Stimulated activated naive CD8-positive, alpha-beta T cell treated with anti-CD3 and anti-CD28 coated beads, Interleukin-15, Interleukin-2, amounts not matched to agents 100 ng/mL and 50 ng/mL, for 24 hours (primary cell): ENCODE results near the gene HTATIP2.

Experiments used
- H3K27ac Mint-ChIP-seq: one replicate; pipeline ENCODE4 v1.8.0; 2021; ENCODE audit warnings: mild to moderate bottlenecking, mixed read lengths
- H3K27me3 Mint-ChIP-seq: one replicate; pipeline ENCODE4 v1.8.0; 2021; ENCODE audit warnings: mixed read lengths
- H3K36me3 Mint-ChIP-seq: one replicate; pipeline ENCODE4 v1.8.0; 2021; ENCODE audit warnings: low read depth, mixed read lengths
- H3K4me1 Mint-ChIP-seq: one replicate; pipeline ENCODE4 v1.8.0; 2021; ENCODE audit warnings: low read depth, mixed read lengths
- H3K4me3 Mint-ChIP-seq: one replicate; pipeline ENCODE4 v1.8.0; 2021; ENCODE audit warnings: mild to moderate bottlenecking, mixed read lengths
- H3K9me3 Mint-ChIP-seq: one replicate; pipeline ENCODE4 v1.8.0; 2021; ENCODE audit warnings: mixed read lengths

Gene HTATIP2

GRCh38 chr11:20363500-20364340 lies at the start of gene HTATIP2:
TSS of gene HTATIP2 (plus strand) at chr11:20363714. CDS start at chr11:20364238, 524 bp downstream.
- Mint-ChIP-seq H3K4me1 (peaks cover 71% of the 10 kb centered on the region), H3K27ac (peak within 1 kb of the TSS; percentile 94), H3K36me3 (peaks cover 15% of the 10 kb centered on the region), H3K4me3 (peak within 1 kb of the TSS; percentile 85), H3K27me3 (no peaks in the 10 kb centered on the region), H3K9me3 (no peaks in the 10 kb centered on the region)

GRCh38 chr11:20315800-20316199 lies 47.7 kb upstream of the HTATIP2 start:
- Mint-ChIP-seq H3K9me3 (no peaks in the 10 kb centered on the region), H3K4me1 (no peaks in the 10 kb centered on the region), H3K36me3 (no peaks in the 10 kb centered on the region), H3K27ac (no peak overlapping the region), H3K27me3 (peaks cover 7% of the 10 kb centered on the region), H3K4me3 (no peak overlapping the region)

- no peak overlapping the region for H3K4me3 Mint-ChIP-seq
- no peaks in the 10 kb centered on the region for H3K9me3 Mint-ChIP-seq
- peaks cover 7% of the 10 kb centered on the region for H3K27me3 Mint-ChIP-seq
- no peaks in the 10 kb centered on the region for H3K4me1 Mint-ChIP-seq
- no peak overlapping the region for H3K27ac Mint-ChIP-seq
- H3K36me3 Mint-ChIP-seq: no peaks in the 10 kb centered on the region
These were observed 42.3 kb upstream of the HTATIP2 start for GRCh38 chr11:20321177-20321576.

GRCh38 chr11:20327377-20327935 lies 36.1 kb upstream of the HTATIP2 start:
- H3K36me3 Mint-ChIP-seq: no peaks in the 10 kb centered on the region
- H3K4me3 Mint-ChIP-seq: no peak overlapping the region
- no peak overlapping the region for H3K27ac Mint-ChIP-seq
- no peaks in the 10 kb centered on the region for H3K4me1 Mint-ChIP-seq
- peaks cover 17% of the 10 kb centered on the region for H3K27me3 Mint-ChIP-seq
- no peaks in the 10 kb centered on the region for H3K9me3 Mint-ChIP-seq

- H3K36me3 Mint-ChIP-seq: no peaks in the 10 kb centered on the region
- no peaks in the 10 kb centered on the region for H3K9me3 Mint-ChIP-seq
- peaks cover 56% of the 10 kb centered on the region for H3K27me3 Mint-ChIP-seq
- H3K4me3 Mint-ChIP-seq: no peak overlapping the region
- no peaks in the 10 kb centered on the region for H3K4me1 Mint-ChIP-seq
- no peak overlapping the region for H3K27ac Mint-ChIP-seq
These were observed 27.5 kb upstream of the HTATIP2 start for GRCh38 chr11:20336056-20336455.

GRCh38 chr11:20337526-20338154 lies 25.9 kb upstream of the HTATIP2 start:
- Mint-ChIP-seq H3K4me1 (no peaks in the 10 kb centered on the region), H3K36me3 (no peaks in the 10 kb centered on the region), H3K27ac (no peak overlapping the region), H3K4me3 (no peak overlapping the region), H3K9me3 (no peaks in the 10 kb centered on the region), H3K27me3 (peaks cover 63% of the 10 kb centered on the region)

- no peak overlapping the region for H3K4me3 Mint-ChIP-seq
- H3K27me3 Mint-ChIP-seq: peaks cover 65% of the 10 kb centered on the region
These were observed 21.0 kb upstream of the HTATIP2 start for GRCh38 chr11:20342347-20343141.

GRCh38 chr11:20351136-20351535 lies 12.4 kb upstream of the HTATIP2 start:
- Mint-ChIP-seq H3K36me3 (no peaks in the 10 kb centered on the region), H3K4me1 (no peaks in the 10 kb centered on the region), H3K27me3 (peaks cover 8% of the 10 kb centered on the region), H3K4me3 (no peak overlapping the region), H3K9me3 (no peaks in the 10 kb centered on the region), H3K27ac (no peak overlapping the region)

More at GRCh38 chr11:20342347-20343141, 21.0 kb upstream of the HTATIP2 start:
- Mint-ChIP-seq H3K4me1 (no peaks in the 10 kb centered on the region), H3K36me3 (no peaks in the 10 kb centered on the region), H3K27ac (no peak overlapping the region), H3K9me3 (no peaks in the 10 kb centered on the region)

GRCh38 chr11:20351751-20352262 lies 11.7 kb upstream of the HTATIP2 start:
- H3K36me3 Mint-ChIP-seq: no peaks in the 10 kb centered on the region
- peaks cover 8% of the 10 kb centered on the region for H3K27me3 Mint-ChIP-seq
- no peaks in the 10 kb centered on the region for H3K4me1 Mint-ChIP-seq
- no peak overlapping the region for H3K27ac Mint-ChIP-seq
- H3K9me3 Mint-ChIP-seq: no peaks in the 10 kb centered on the region
- no peak overlapping the region for H3K4me3 Mint-ChIP-seq

- Mint-ChIP-seq H3K27ac (no peak overlapping the region), H3K4me3 (no peak overlapping the region), H3K9me3 (no peaks in the 10 kb centered on the region), H3K27me3 (no peaks in the 10 kb centered on the region), H3K36me3 (no peaks in the 10 kb centered on the region), H3K4me1 (no peaks in the 10 kb centered on the region)
These were observed 9.6 kb upstream of the HTATIP2 start for GRCh38 chr11:20353829-20354434.

GRCh38 chr11:20355221-20356219 lies 8.0 kb upstream of the HTATIP2 start:
- Mint-ChIP-seq H3K4me3 (no peak overlapping the region), H3K4me1 (peaks cover 5% of the 10 kb centered on the region), H3K27me3 (no peaks in the 10 kb centered on the region), H3K36me3 (no peaks in the 10 kb centered on the region), H3K27ac (no peak overlapping the region), H3K9me3 (no peaks in the 10 kb centered on the region)

- peaks cover 14% of the 10 kb centered on the region for H3K4me1 Mint-ChIP-seq
- H3K9me3 Mint-ChIP-seq: no peaks in the 10 kb centered on the region
- H3K27me3 Mint-ChIP-seq: no peaks in the 10 kb centered on the region
- H3K4me3 Mint-ChIP-seq: no peak overlapping the region
- H3K27ac Mint-ChIP-seq: no peak overlapping the region
- H3K36me3 Mint-ChIP-seq: no peaks in the 10 kb centered on the region
These were observed 6.4 kb upstream of the HTATIP2 start for GRCh38 chr11:20357150-20357549.

GRCh38 chr11:20360650-20361049 lies 2.9 kb upstream of the HTATIP2 start:
- no peaks in the 10 kb centered on the region for H3K9me3 Mint-ChIP-seq
- peak overlapping the region; percentile 57 for H3K4me3 Mint-ChIP-seq
- no peaks in the 10 kb centered on the region for H3K27me3 Mint-ChIP-seq
- H3K27ac Mint-ChIP-seq: peak overlapping the region; percentile 69
- no peaks in the 10 kb centered on the region for H3K36me3 Mint-ChIP-seq
- peaks cover 44% of the 10 kb centered on the region for H3K4me1 Mint-ChIP-seq
